IPS-18a (cell line): ENCODE measurements around the gene TEDC1.

Experiments used
- H3K27ac ChIP-seq: one replicate; pipeline ENCODE4 v1.5.1; 2013; ENCODE audit warnings: low read length
- H3K27me3 ChIP-seq: one replicate; pipeline ENCODE4 v1.6.1; 2013; ENCODE audit warnings: mild to moderate bottlenecking, low read length; ENCODE audit not compliant: control insufficient read depth, insufficient read depth
- H3K36me3 ChIP-seq: one replicate; pipeline ENCODE4 v1.6.1; 2013; ENCODE audit warnings: low read depth, low read length; ENCODE audit not compliant: control insufficient read depth
- H3K4me1 ChIP-seq: one replicate; pipeline ENCODE4 v1.6.1; 2013; ENCODE audit warnings: low read depth, low read length; ENCODE audit not compliant: control insufficient read depth
- H3K4me3 ChIP-seq: one replicate; pipeline ENCODE4 v1.5.1; 2013; ENCODE audit warnings: low read length
- H3K9ac ChIP-seq: one replicate; pipeline ENCODE4 v1.6.1; 2013; ENCODE audit warnings: mild to moderate bottlenecking, low read length, moderate library complexity
- H3K9me3 ChIP-seq: one replicate; pipeline ENCODE4 v1.6.1; 2013; ENCODE audit warnings: low read depth, low read length; ENCODE audit not compliant: control insufficient read depth

The TEDC1 gene

DNA sequence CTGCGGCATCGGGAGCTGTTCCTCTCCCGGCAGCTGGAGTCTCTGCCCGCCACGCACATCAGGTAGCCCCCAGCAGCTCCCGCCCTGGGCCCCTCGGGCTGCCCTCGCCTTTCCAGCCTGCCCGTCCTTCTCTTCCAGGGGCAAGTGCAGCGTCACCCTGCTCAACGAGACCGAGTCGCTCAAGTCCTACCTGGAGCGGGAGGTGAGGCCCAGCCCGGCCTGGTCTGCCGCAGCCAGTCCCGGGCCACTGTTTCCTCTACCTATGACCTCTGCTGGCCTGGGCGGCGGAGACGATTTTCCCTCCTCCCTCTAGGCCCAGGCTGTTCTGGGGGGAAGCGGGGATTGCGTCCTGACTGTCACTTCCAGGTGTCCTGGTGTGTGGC lies 40.9 kb upstream of the TEDC1 start:
- Histone ChIP-seq H3K4me1 (no peaks in the 10 kb centered on the region), H3K9me3 (no peaks in the 10 kb centered on the region), H3K36me3 (peaks cover 44% of the 10 kb centered on the region), H3K27ac (no peak overlapping the region), H3K9ac (no peak overlapping the region), H3K4me3 (no peak overlapping the region), H3K27me3 (no peaks in the 10 kb centered on the region)

DNA sequence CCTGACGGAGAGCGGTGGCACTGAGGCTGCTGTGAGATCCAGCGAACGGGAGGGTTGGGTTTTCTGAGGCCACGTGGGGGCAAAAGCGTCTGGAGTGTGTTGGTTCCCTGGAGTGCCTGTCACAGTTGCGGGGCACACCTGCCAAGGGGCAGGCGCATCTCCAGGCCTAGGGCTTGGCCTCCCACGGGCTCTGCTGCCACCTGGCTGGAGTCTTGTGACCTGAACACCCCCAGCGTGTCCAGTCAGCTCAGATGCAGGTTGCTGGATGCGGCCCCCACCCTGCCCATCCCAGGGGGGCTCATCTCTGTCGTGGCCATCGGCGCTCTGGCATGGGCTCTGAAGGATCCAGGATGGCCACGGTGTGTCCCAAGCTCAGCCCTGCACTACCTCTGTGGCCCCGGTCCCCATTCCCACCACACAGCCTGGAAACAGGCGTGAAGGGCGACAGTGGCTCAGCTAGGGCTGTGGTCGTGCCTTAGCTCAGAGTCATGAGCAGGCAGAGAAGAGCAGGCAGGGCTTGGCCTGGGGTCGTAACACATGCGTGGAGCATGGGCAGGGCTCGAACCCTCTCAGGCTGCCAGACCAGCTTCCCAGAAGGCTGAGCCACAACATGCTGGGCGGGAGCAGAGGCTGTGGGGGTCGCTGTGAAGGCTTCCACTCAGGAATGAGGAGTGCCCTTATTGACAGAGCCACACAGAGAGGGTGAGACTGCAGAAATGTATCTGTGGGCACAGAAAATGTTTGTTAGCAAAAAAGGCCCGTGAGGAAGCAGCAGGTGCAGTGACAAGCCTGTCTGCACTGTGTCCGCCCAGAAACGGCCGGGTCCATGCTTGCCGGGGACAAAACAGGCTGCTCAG lies 40.0 kb upstream of the TEDC1 start:
- H3K4me3 ChIP-seq, result no peak overlapping the region
- H3K27me3 ChIP-seq, result no peaks in the 10 kb centered on the region
- peaks cover 51% of the 10 kb centered on the region for H3K36me3 ChIP-seq
- H3K9me3 ChIP-seq, result no peaks in the 10 kb centered on the region
- no peak overlapping the region for H3K27ac ChIP-seq
- no peak overlapping the region for H3K9ac ChIP-seq
- no peaks in the 10 kb centered on the region for H3K4me1 ChIP-seq

DNA sequence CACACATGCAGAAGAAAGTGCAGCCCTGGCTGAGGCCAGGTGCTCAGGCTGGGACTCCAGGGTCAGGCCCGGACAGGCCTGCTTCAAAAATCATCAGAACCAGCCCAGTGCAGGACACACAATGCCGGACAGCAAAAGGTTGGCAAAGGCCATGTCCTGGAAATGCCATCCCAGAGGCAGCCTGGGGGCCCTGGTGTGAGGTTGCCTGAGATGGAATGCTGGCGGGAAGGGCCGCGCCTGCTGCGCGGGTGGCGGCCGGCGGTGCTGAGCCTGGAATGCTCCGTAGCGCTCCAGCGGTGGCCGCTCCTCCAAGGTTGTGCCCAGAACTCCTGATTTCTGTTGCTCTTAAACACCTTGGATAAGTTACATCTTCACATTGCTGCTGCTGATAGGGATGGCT lies 38.1 kb upstream of the TEDC1 start:
- Histone ChIP-seq H3K36me3 (peaks cover 65% of the 10 kb centered on the region), H3K9me3 (no peaks in the 10 kb centered on the region), H3K27me3 (no peaks in the 10 kb centered on the region), H3K9ac (no peak overlapping the region), H3K4me1 (no peaks in the 10 kb centered on the region), H3K4me3 (no peak overlapping the region), H3K27ac (no peak overlapping the region)

DNA sequence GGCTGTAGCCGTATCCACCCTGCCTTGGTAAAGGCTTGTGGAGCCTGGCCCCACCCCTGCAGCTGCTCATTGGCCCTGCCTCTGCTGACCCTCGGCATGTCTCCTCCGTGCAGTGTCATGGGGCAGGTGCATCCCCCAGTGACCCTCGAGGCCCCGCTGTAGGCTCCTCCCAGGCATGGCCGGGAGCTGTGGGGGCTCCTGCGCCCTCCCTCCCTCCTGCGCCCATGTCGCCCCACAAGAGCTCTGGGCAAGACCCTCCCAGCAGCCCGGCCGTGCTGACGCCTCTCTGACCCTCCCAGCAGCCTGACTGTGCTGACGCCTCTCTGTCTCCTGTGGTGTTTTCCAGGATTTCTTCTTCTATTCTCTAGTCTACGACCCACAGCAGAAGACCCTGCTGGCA lies 37.2 kb upstream of the TEDC1 start:
- H3K9me3 ChIP-seq, result no peaks in the 10 kb centered on the region
- no peaks in the 10 kb centered on the region for H3K27me3 ChIP-seq
- no peaks in the 10 kb centered on the region for H3K4me1 ChIP-seq
- no peak overlapping the region for H3K9ac ChIP-seq
- peaks cover 65% of the 10 kb centered on the region for H3K36me3 ChIP-seq
- H3K27ac ChIP-seq, result no peak overlapping the region
- no peak overlapping the region for H3K4me3 ChIP-seq

DNA sequence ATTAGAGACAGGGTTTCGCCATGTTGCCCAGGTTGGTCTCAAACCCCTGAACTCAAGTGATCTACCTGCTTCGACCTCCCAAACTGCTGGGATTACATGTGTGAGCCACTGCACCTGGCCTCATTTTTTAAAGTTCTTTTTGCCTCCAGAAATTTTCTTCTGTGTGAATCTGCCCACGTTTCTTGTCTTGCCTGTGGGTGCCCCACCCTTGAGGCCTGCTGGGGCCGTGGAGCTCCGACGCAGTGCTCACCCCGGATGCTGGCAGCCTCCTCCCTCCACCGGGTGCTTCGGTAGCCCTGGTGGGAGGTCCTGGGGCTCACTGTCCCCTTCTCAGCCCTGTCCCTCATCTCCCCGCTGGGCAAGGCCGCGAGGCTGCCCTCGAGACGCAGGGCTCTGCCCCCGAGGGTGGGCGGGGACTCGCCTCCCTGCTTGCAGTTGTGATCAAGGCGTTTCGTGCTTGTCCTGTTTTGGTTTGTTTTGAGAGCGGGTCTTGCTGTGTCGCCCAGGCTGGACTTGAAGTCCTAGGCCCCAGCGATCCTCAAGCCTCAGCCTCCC lies 35.9 kb upstream of the TEDC1 start:
- H3K9ac ChIP-seq, result no peak overlapping the region
- H3K27ac ChIP-seq, result no peak overlapping the region
- no peaks in the 10 kb centered on the region for H3K27me3 ChIP-seq
- no peaks in the 10 kb centered on the region for H3K9me3 ChIP-seq
- peaks cover 59% of the 10 kb centered on the region for H3K36me3 ChIP-seq
- H3K4me3 ChIP-seq, result no peak overlapping the region
- H3K4me1 ChIP-seq, result no peaks in the 10 kb centered on the region

DNA sequence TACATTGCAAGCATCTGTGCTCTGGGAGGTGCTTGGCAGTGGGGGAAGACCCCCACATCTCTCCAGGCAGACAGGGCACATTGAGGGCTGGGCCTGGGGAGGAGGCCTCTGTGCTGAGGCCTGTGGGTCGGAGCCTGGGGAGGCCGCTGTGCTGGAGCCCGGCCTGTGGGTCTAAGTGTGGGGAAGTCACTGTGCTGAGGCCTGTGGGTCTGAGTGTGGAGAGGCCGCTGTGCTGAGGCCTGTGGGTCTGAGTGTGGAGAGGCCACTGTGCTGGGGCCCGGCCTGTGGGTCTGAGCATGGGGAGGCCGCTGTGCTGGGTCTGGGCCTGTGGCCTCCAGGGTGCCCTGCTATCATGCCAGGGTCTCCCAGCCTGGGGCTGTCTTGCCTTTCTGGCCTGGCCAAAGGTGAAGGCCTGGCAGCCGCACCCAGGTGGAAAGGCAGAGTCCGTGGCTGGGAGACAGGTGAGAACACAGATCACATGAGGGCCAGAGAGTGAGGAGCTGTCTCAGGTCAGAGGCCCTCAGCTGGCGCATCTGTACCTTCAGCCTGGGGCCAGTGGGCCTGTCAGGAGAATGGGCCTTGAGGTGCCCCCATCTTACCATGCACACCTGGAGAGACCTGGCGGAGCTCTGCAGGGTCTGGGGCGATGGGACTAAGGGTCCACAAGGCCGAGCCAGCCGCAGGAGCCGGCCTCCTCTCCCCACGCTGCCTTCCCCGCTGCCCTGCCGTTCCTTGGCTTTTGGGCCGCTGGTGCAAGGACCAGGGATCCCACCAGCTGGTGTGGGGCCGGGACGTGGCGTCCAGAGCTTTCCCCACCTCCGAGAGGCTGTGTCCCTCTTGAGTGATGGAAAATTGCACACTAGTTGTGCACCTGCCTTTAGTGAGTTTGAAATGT lies 35.0 kb upstream of the TEDC1 start:
- H3K9me3 ChIP-seq, result no peaks in the 10 kb centered on the region
- H3K4me3 ChIP-seq, result no peak overlapping the region
- H3K36me3 ChIP-seq, result peaks cover 59% of the 10 kb centered on the region
- H3K4me1 ChIP-seq, result no peaks in the 10 kb centered on the region
- H3K9ac ChIP-seq, result no peak overlapping the region
- H3K27ac ChIP-seq, result no peak overlapping the region
- H3K27me3 ChIP-seq, result no peaks in the 10 kb centered on the region

DNA sequence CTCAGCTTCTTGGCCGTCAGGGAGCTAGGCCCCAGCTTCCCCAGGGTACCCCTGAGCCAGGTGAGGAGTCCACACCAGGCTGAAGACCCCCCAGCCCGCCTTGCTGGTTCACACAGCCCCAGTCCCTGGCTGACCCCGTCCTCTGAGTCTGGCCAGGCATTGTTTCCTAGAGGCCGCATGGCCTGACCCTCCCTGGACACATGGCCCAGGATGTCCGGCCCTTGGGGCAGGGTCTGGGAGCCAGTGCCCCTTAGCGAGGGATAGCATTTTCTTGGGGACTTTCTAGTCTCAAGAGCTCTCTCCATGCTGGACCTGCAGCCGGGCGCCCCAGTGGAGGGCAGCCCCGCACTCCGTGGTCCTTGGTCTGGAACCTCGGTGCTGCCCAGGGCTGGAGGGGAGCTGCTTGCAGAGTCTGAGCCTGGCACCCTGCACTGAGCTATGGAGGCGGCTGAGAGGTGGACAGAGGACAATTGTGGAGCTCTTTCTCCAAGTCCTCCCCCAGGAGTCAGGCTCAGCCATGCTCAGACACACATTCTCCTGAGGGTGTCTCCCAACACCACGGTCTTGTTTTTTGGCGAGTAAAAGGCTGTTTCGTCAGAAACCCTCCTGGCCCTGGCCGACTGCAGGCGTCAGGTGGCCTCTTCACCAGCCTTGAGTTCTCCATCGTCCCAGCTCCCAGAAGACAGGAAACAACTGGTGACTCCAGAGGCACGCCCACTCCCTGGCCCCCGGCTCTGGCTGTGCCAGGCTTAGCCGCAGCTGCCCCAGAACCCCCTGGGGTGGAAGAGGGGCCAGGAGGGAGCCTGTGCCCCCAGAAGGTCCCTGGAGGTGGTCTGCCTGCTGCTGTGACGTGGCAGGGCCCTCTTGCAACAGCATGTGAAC lies 34.1 kb upstream of the TEDC1 start:
- Histone ChIP-seq H3K9ac (no peak overlapping the region), H3K27me3 (no peaks in the 10 kb centered on the region), H3K36me3 (peaks cover 60% of the 10 kb centered on the region), H3K9me3 (no peaks in the 10 kb centered on the region), H3K4me3 (no peak overlapping the region), H3K4me1 (no peaks in the 10 kb centered on the region), H3K27ac (no peak overlapping the region)

DNA sequence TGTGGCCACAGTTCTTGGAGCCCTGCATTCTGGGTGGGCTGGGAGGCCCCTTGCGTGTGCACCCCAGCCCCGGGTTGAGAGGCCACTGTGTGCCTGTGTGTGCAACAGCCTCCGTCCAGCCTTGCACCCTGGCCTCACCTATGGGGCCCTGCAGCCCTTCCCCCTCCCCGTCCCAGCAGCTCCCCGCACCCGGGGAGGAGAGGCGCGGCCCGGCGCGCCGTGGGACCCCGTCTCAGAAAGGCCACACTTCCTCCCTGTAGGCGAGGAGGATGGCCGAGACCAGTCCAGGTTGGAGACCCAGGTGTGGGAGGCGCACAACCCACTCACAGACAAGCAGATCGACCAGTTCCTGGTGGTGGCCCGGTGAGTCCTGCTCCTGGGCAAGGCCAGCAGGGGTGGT lies 33.0 kb upstream of the TEDC1 start:
- H3K36me3 ChIP-seq, result peaks cover 54% of the 10 kb centered on the region

DNA sequence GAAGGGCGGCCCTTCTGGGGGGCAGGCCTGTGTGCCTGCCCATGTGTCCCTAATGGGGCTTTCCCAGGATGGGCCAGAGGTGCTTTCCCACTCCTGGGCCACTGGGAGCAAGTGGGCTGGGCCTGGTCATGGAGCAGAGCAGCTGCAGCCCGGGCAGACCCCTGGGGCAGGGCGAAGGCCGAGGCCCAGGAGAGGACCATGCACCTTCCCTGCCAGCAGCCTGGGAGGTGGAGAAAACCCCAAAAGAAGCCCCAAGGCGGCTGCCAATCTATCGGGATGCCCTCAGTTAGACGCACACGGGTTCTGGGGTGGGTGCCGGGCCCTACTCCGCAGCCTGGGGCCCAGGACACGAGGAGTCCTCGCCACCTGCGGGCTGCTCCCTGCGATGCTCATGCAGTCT lies 32.5 kb upstream of the TEDC1 start:
- H3K4me3 ChIP-seq, result no peak overlapping the region
- no peaks in the 10 kb centered on the region for H3K4me1 ChIP-seq
- H3K9ac ChIP-seq, result no peak overlapping the region
- H3K9me3 ChIP-seq, result no peaks in the 10 kb centered on the region
- no peaks in the 10 kb centered on the region for H3K27me3 ChIP-seq
- peaks cover 56% of the 10 kb centered on the region for H3K36me3 ChIP-seq
- H3K27ac ChIP-seq, result no peak overlapping the region

More for the DNA sequence above, 33.0 kb upstream of the TEDC1 start:
- no peak overlapping the region for H3K9ac ChIP-seq
- no peaks in the 10 kb centered on the region for H3K9me3 ChIP-seq
- no peaks in the 10 kb centered on the region for H3K27me3 ChIP-seq
- no peak overlapping the region for H3K4me3 ChIP-seq
- no peak overlapping the region for H3K27ac ChIP-seq
- no peaks in the 10 kb centered on the region for H3K4me1 ChIP-seq

DNA sequence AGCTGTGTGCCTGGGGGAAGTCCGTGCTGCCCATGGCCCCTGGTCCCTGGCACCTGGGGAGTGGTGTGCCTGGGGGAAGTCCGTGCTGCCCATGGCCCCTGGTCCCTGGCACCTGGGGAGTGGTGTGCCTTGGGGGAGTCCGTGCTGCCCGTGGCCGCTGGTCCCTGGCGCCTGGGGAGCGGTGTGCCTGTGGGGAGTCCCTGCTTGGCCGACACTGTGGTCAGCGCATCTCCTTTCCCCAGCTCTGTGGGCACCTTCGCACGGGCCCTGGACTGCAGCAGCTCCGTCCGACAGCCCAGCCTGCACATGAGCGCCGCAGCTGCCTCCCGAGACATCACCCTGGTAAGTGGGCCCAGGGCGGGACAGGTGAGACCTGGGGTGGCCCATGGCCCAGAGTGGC lies 30.9 kb upstream of the TEDC1 start:
- Histone ChIP-seq H3K27me3 (no peaks in the 10 kb centered on the region), H3K4me1 (no peaks in the 10 kb centered on the region), H3K27ac (no peak overlapping the region), H3K9ac (no peak overlapping the region), H3K4me3 (no peak overlapping the region), H3K9me3 (no peaks in the 10 kb centered on the region), H3K36me3 (peaks cover 60% of the 10 kb centered on the region)

DNA sequence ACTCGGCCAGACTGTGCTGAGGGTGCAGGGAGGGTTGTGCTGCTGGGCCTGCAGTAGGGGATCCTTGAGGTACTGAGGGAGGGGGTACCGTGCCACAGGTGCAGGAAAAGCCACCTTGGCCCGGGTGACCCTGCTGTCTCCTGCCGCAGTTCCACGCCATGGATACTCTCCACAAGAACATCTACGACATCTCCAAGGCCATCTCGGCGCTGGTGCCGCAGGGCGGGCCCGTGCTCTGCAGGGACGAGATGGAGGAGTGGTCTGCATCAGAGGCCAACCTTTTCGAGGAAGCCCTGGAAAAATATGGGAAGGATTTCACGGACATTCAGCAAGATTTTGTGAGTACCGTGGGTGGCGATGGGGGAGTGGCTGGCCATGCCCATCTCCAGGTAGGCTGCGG lies 30.4 kb upstream of the TEDC1 start:
- Histone ChIP-seq H3K4me1 (no peaks in the 10 kb centered on the region), H3K27ac (no peak overlapping the region), H3K27me3 (no peaks in the 10 kb centered on the region), H3K36me3 (peaks cover 60% of the 10 kb centered on the region), H3K9ac (no peak overlapping the region), H3K4me3 (no peak overlapping the region), H3K9me3 (no peaks in the 10 kb centered on the region)
